A673 (cell line): Measurements from ENCODE around the gene C2orf66. TPM values are rescaled to one million over a fixed set of nuclear protein-coding genes. Genes with fewer than 3 reads are reported as not detected.

ENCODE experiments used
- BruUV-seq: library from RNA; stranded (reverse); fragments of 400-500 nt; replicated peaks from 2 replicates; lab custom pipeline; 2021; lab: Mats Ljungman, UMichigan
- CTCF ChIA-PET: fragments of 300-600 bp; sonication (Branson Sonifier 250); formaldehyde crosslinking; loops from one replicate; lab custom pipeline; 2022; ENCODE audit warnings: antibody characterized with exemption; lab: Charles Lee
- POLR2A ChIA-PET: fragments of 300-600 bp; sonication (Branson Sonifier 250); formaldehyde crosslinking; loops from one replicate; lab custom pipeline; 2022; ENCODE audit warnings: antibody characterized with exemption; ENCODE audit not compliant: low non-redundant PET; lab: Charles Lee
- DNase-seq: peaks from one replicate; pipeline ENCODE4 v3.0.0-alpha.2; 2015; ENCODE audit warnings: low spot score
- H3K27ac ChIP-seq: fragments of 200-600 bp; sonication (generic); 2 replicates; pipeline ENCODE4 v1.5.1; 2016; ENCODE audit warnings: mixed run types, low read depth, mild to moderate bottlenecking, mixed read lengths, antibody characterized with exemption, low read length; ENCODE audit not compliant: poor library complexity, severe bottlenecking
- H3K27me3 ChIP-seq: fragments of 200-600 bp; sonication (generic); replicated peaks from 2 replicates; pipeline ENCODE4 v1.6.1; 2017; ENCODE audit warnings: mixed run types, low read depth, mild to moderate bottlenecking, mixed read lengths, antibody characterized with exemption, low read length; ENCODE audit not compliant: insufficient read depth, poor library complexity
- H3K36me3 ChIP-seq: fragments of 200-600 bp; sonication (generic); 2 replicates; pipeline ENCODE4 v1.6.1; 2016; ENCODE audit warnings: mixed run types, mild to moderate bottlenecking, mixed read lengths, antibody characterized with exemption, low read length; ENCODE audit not compliant: insufficient read depth, poor library complexity, severe bottlenecking
- H3K4me1 ChIP-seq: fragments of 200-600 bp; sonication (generic); 2 replicates; pipeline ENCODE4 v1.6.1; 2017; ENCODE audit warnings: mixed run types, mild to moderate bottlenecking, mixed read lengths, antibody characterized with exemption, low read length; ENCODE audit not compliant: insufficient read depth, poor library complexity, severe bottlenecking
- H3K4me3 ChIP-seq: fragments of 200-600 bp; sonication (generic); 2 replicates; pipeline ENCODE4 v1.5.1; 2016; ENCODE audit warnings: low read depth, mixed run types, mild to moderate bottlenecking, mixed read lengths, low read length; ENCODE audit not compliant: poor library complexity, severe bottlenecking
- H3K9me3 ChIP-seq: fragments of 200-600 bp; sonication (generic); 2 replicates; pipeline ENCODE4 v1.6.1; 2016; ENCODE audit warnings: mixed run types, low read depth, mild to moderate bottlenecking, mixed read lengths, antibody characterized with exemption, low read length; ENCODE audit not compliant: poor library complexity, severe bottlenecking
- CTCF ChIP-seq: fragments of 300-800, 200-600 bp; sonication (generic); conservative IDR thresholded peaks from 2 replicates; pipeline ENCODE4 v1.5.1; 2017; ENCODE audit warnings: low read depth, mild to moderate bottlenecking, antibody characterized with exemption, low read length, moderate library complexity, mixed read lengths
- EZH2 ChIP-seq: fragments of 200-600 bp; sonication (generic); IDR thresholded peaks from 2 replicates; pipeline ENCODE4 v1.6.1; 2017; ENCODE audit warnings: borderline replicate concordance, low read depth, mild to moderate bottlenecking, mixed read lengths, antibody characterized with exemption, low read length; ENCODE audit not compliant: poor library complexity, severe bottlenecking
- intact Hi-C: fragments of 100-400 bp; cut with micrococcal nuclease; formaldehyde crosslinking; loops from one replicate; pipeline ENCODE4 v1.10.0; 2022; ENCODE audit not compliant: unreplicated experiment
- total RNA-seq: library from RNA; stranded (reverse); gene quantifications from 2 replicates; pipeline ENCODE4 v1.2.3, GENCODE V29; 2021

The C2orf66 gene
- total RNA-seq, 1 experiment from 2014 or later: 0.28 TPM

- Histone ChIP-seq H3K9me3 (no peaks in the 10 kb centered on the region), H3K27ac (no peak overlapping the region), H3K4me1 (no peaks in the 10 kb centered on the region), H3K4me3 (no peak overlapping the region), H3K36me3 (peaks cover 62% of the 10 kb centered on the region), H3K27me3 (no peaks in the 10 kb centered on the region)
- POLR2A ChIA-PET: no interaction called here
- no peak for DNase-seq
- intact Hi-C loops: no loop called here
- CTCF ChIA-PET: no interaction called here
- TF ChIP-seq EZH2: no peak
- no peak for TF ChIP-seq CTCF
- BruUV-seq: no TSS peak
These were observed 42.1 kb downstream of the C2orf66 start for GRCh38 chr2:196767101-196767500.

GRCh38 chr2:196759378-196759706 lies 49.8 kb downstream of the C2orf66 start:
- BruUV-seq: no TSS peak
- Histone ChIP-seq H3K4me3 (no peak overlapping the region), H3K9me3 (no peaks in the 10 kb centered on the region), H3K27ac (no peak overlapping the region), H3K4me1 (no peaks in the 10 kb centered on the region), H3K27me3 (no peaks in the 10 kb centered on the region), H3K36me3 (peaks cover 16% of the 10 kb centered on the region)
- intact Hi-C loops: loop anchor here (2.0 to 10.0 kb wide), 3 partner anchors 222 to 685 kb away; no protein-coding TSS in a partner anchor
- no peak for TF ChIP-seq CTCF
- no peak for TF ChIP-seq EZH2
- DNase-seq: no peak
- POLR2A ChIA-PET: no interaction called here
- CTCF ChIA-PET: interaction anchor here (1.9 kb wide), 1 partner anchor 8 kb away, joined by 7 read pairs; no protein-coding TSS in a partner anchor

GRCh38 chr2:196758474-196759377 lies 50.4 kb downstream of the C2orf66 start:
- CTCF ChIA-PET: interaction anchor here (0.6 to 1.9 kb wide), 4 partner anchors 8 to 680 kb away, joined by 5 to 7 read pairs (median 6); no protein-coding TSS in a partner anchor
- Histone ChIP-seq H3K27me3 (no peaks in the 10 kb centered on the region), H3K9me3 (no peaks in the 10 kb centered on the region), H3K36me3 (peaks cover 10% of the 10 kb centered on the region), H3K27ac (no peak overlapping the region), H3K4me3 (no peak overlapping the region), H3K4me1 (no peaks in the 10 kb centered on the region)
- BruUV-seq: no TSS peak
- TF ChIP-seq EZH2: no peak
- peak; percentile 52 for TF ChIP-seq CTCF
- intact Hi-C loops: loop anchor here (2.0 to 10.0 kb wide), 3 partner anchors 221 to 684 kb away; no protein-coding TSS in a partner anchor
- DNase-seq: peak; percentile 17
- POLR2A ChIA-PET: interaction anchor here (0.6 kb wide), 1 partner anchor 272 kb away, joined by 3 read pairs; no protein-coding TSS in a partner anchor

Other genes starting within 250 kb of the C2orf66 start
- gene HECW2, start 215.8 kb downstream of the C2orf66 start, total RNA-seq: 1.7 and 1.9 TPM in 2 replicates
- 28.0 and 38.0 TPM in 2 replicates for gene CCDC150, start 169.6 kb downstream of the C2orf66 start, total RNA-seq
- gene GTF3C3, start 9.7 kb downstream of the C2orf66 start, total RNA-seq: 60.3 and 68.6 TPM in 2 replicates
- 40.4 and 46.8 TPM in 2 replicates for gene PGAP1, start 117.4 kb upstream of the C2orf66 start, total RNA-seq